ENCODE results near the gene SERP2. TPM values are rescaled to one million over a fixed set of nuclear protein-coding genes. Genes with fewer than 3 reads are reported as not detected.
"Not testable (repeated sequence)": the region's sequence is repeated elsewhere in the genome, so short reads cannot be mapped to it uniquely, and the experiment has no call there.

The SERP2 gene
- 0.24 and 0.69 TPM in 2 replicates for total RNA-seq

- Mint-ChIP-seq H3K9me3 (no peaks in the 10 kb centered on the region), H3K4me1 (peaks cover 5% of the 10 kb centered on the region), H3K27me3 (peaks cover 27% of the 10 kb centered on the region), H3K27ac (no peak within 1 kb of the TSS), H3K4me3 (peak within 1 kb of the TSS; percentile 46), H3K36me3 (ENCODE audit: low read depth) (no peaks in the 10 kb centered on the region)
- ChIA-PET POLR2A (no interaction called here), CTCF (no interaction called here)
- no peak for TF ChIP-seq CTCF (IDR thresholded peaks at IDR 0.05)
- DNase-seq, result no peak
- intact Hi-C loops (cut with micrococcal nuclease), result no loop called here
- ATAC-seq (ENCODE audit: low read depth), result no peak
Observed at GRCh38 chr13:44373601-44374347, at the start of gene SERP2. TSS of gene SERP2 (plus strand) at chr13:44373824. CDS start at chr13:44374026, 202 bp downstream.

GRCh38 chr13:44326961-44327360 is 46.7 kb upstream of the SERP2 start:
- intact Hi-C loops (cut with micrococcal nuclease), result no loop called here
- H3K27ac Mint-ChIP-seq, result no peak overlapping the region
- peaks cover 3% of the 10 kb centered on the region for H3K9me3 Mint-ChIP-seq
- peaks cover 8% of the 10 kb centered on the region for H3K27me3 Mint-ChIP-seq
- ChIA-PET CTCF (no interaction called here), POLR2A (no interaction called here)
- H3K36me3 Mint-ChIP-seq (ENCODE audit: low read depth), result no peaks in the 10 kb centered on the region
- no peak for TF ChIP-seq CTCF (IDR thresholded peaks at IDR 0.05)
- ATAC-seq (ENCODE audit: low read depth) (no peak), DNase-seq (no peak)
- no peak overlapping the region for H3K4me3 Mint-ChIP-seq
- H3K4me1 Mint-ChIP-seq, result no peaks in the 10 kb centered on the region

GRCh38 chr13:44329041-44329440 is 44.6 kb upstream of the SERP2 start:
- H3K36me3 Mint-ChIP-seq (ENCODE audit: low read depth); H3K9me3 Mint-ChIP-seq; H3K4me3 Mint-ChIP-seq; DNase-seq; POLR2A ChIA-PET; CTCF ChIA-PET; H3K4me1 Mint-ChIP-seq; H3K27ac Mint-ChIP-seq; ATAC-seq (ENCODE audit: low read depth); intact Hi-C loops (cut with micrococcal nuclease): not testable (repeated sequence)
- peaks cover 11% of the 10 kb centered on the region for H3K27me3 Mint-ChIP-seq

- no peak for DNase-seq
- Mint-ChIP-seq H3K4me1 (no peaks in the 10 kb centered on the region), H3K27ac (no peak overlapping the region), H3K9me3 (peaks cover 2% of the 10 kb centered on the region), H3K4me3 (no peak overlapping the region), H3K27me3 (peaks cover 11% of the 10 kb centered on the region), H3K36me3 (ENCODE audit: low read depth) (no peaks in the 10 kb centered on the region)
- ATAC-seq (ENCODE audit: low read depth), result no peak
- ChIA-PET POLR2A (no interaction called here), CTCF (no interaction called here)
- no peak for TF ChIP-seq CTCF (IDR thresholded peaks at IDR 0.05)
- intact Hi-C loops (cut with micrococcal nuclease), result no loop called here
Observed at GRCh38 chr13:44329909-44330545, 43.6 kb upstream of the SERP2 start.

- ChIA-PET POLR2A (no interaction called here), CTCF (no interaction called here)
- peaks cover 9% of the 10 kb centered on the region for H3K27me3 Mint-ChIP-seq
- DNase-seq, result no peak
- no peak overlapping the region for H3K4me3 Mint-ChIP-seq
- no peak for TF ChIP-seq CTCF (IDR thresholded peaks at IDR 0.05)
- no peaks in the 10 kb centered on the region for H3K4me1 Mint-ChIP-seq
- H3K36me3 Mint-ChIP-seq (ENCODE audit: low read depth), result no peaks in the 10 kb centered on the region
- no peak for ATAC-seq (ENCODE audit: low read depth)
- no peak overlapping the region for H3K27ac Mint-ChIP-seq
- peaks cover 2% of the 10 kb centered on the region for H3K9me3 Mint-ChIP-seq
- intact Hi-C loops (cut with micrococcal nuclease), result no loop called here
Observed at GRCh38 chr13:44331446-44331845, 42.2 kb upstream of the SERP2 start.

Measured in activated B cell treated with CpG ODN at 0.5 μM for 24 hours (primary cell).